Thyroid gland (tissue), 4 donors: ENCODE data around the gene OXNAD1.

Experiments
- POLR2A ChIP-seq, 2 donors: fragments of 450-650 bp; IDR thresholded peaks; one replicate each; pipeline ENCODE4 v1.6.1; 2017; ENCODE audit warnings: antibody characterized with exemption in 2 of 2, mild to moderate bottlenecking in 2 of 2, moderate library complexity in 1 of 2
- TF ChIP-seq, protein P1 (sequence below), 6 experiments: fragments of 200-600 bp in 3 of 6; fragments of 450-650 bp in 3 of 6; sonication (generic) in 3 of 6; IDR thresholded peaks; one replicate each; pipeline ENCODE4 v1.5.1; 2016 to 2019; ENCODE audit warnings: antibody characterized with exemption in 6 of 6, mild to moderate bottlenecking in 2 of 6, inconsistent platforms in 1 of 6, moderate library complexity in 1 of 6

DNA sequence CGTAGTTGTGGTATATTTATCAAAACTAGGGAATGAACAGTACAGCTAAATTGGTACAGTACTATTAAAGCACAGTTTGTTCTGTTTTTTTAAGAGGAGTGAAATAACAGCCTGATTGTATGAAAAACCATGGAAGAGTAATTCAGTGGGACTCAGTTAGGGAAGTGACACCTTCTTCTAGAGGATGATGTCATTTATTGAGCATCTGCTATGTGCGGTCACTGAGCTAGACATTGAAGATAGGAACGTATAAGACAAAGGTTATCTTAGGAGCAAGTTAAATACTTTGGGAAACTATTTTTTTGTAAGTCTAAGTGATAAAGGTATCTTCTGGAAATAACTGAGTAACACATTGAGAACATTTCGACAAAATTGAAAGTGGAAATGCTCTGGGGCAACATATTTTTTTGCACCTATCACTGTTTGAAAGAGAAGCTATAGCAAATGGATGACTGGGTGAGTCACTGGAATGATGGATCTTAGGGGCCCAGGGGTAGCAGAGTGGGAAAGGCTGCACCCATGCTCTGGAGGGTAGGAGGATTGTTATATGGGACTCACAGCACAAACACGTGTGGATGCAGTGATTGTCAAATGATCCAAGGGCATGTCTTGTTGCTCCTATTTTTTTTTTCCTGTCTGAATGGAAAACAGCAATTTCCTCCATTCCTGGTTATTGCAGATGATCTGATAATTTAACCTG, 43.0 kb downstream of the OXNAD1 start:
- TF ChIP-seq, protein P1, sequence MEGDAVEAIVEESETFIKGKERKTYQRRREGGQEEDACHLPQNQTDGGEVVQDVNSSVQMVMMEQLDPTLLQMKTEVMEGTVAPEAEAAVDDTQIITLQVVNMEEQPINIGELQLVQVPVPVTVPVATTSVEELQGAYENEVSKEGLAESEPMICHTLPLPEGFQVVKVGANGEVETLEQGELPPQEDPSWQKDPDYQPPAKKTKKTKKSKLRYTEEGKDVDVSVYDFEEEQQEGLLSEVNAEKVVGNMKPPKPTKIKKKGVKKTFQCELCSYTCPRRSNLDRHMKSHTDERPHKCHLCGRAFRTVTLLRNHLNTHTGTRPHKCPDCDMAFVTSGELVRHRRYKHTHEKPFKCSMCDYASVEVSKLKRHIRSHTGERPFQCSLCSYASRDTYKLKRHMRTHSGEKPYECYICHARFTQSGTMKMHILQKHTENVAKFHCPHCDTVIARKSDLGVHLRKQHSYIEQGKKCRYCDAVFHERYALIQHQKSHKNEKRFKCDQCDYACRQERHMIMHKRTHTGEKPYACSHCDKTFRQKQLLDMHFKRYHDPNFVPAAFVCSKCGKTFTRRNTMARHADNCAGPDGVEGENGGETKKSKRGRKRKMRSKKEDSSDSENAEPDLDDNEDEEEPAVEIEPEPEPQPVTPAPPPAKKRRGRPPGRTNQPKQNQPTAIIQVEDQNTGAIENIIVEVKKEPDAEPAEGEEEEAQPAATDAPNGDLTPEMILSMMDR (IDR thresholded peaks at IDR 0.05) = no peak
- TF ChIP-seq POLR2A (IDR thresholded peaks at IDR 0.05) = no peak
